Trophoblast cell (in vitro differentiated cells and primary cell): Measurements from ENCODE around the gene DIS3L2.

ENCODE experiments used
- DNase-seq, 2 donors: peaks; one replicate each; pipeline ENCODE4 v3.0.0-alpha.2; 2016
- H2AFZ ChIP-seq: 2 replicates; pipeline ENCODE4 v1.6.1; 2013; ENCODE audit warnings: low read length, moderate library complexity, mild to moderate bottlenecking; ENCODE audit not compliant: insufficient read depth, poor library complexity
- H2AK5ac ChIP-seq: 2 replicates; pipeline ENCODE4 v1.6.1; 2013; ENCODE audit warnings: mild to moderate bottlenecking, low read length
- H2BK120ac ChIP-seq: 2 replicates; pipeline ENCODE4 v1.6.1; 2013; ENCODE audit warnings: low read length, mild to moderate bottlenecking, moderate library complexity; ENCODE audit not compliant: insufficient read depth, poor library complexity
- H2BK12ac ChIP-seq: 2 replicates; pipeline ENCODE4 v1.6.1; 2013; ENCODE audit warnings: mild to moderate bottlenecking, low read length, moderate library complexity
- H2BK5ac ChIP-seq: 2 replicates; pipeline ENCODE4 v1.6.1; 2013; ENCODE audit warnings: low read length, low read depth, moderate library complexity, mild to moderate bottlenecking; ENCODE audit not compliant: poor library complexity
- H3K14ac ChIP-seq: 2 replicates; pipeline ENCODE4 v1.6.1; 2013; ENCODE audit warnings: mild to moderate bottlenecking, low read length
- H3K18ac ChIP-seq: 2 replicates; pipeline ENCODE4 v1.6.1; 2013; ENCODE audit warnings: mild to moderate bottlenecking, low read length
- H3K23ac ChIP-seq: 2 replicates; pipeline ENCODE4 v1.6.1; 2013; ENCODE audit warnings: low read length
- H3K27ac ChIP-seq: 2 replicates; pipeline ENCODE4 v1.5.1; 2013; ENCODE audit warnings: low read depth, mild to moderate bottlenecking, inconsistent platforms, low read length, moderate library complexity
- H3K27me3 ChIP-seq: 2 replicates; pipeline ENCODE4 v1.6.1; 2013; ENCODE audit warnings: inconsistent platforms, mild to moderate bottlenecking, low read length, moderate library complexity; ENCODE audit not compliant: insufficient read depth
- H3K36me3 ChIP-seq, 2 experiments: 1 replicate in 1 of 2; 2 replicates in 1 of 2; pipeline ENCODE4 v1.6.1; 2013; ENCODE audit warnings: low read length in 2 of 2, mild to moderate bottlenecking in 2 of 2, moderate library complexity in 1 of 2; ENCODE audit not compliant: insufficient read depth in 2 of 2, control insufficient read depth in 1 of 2
- H3K4ac ChIP-seq: 2 replicates; pipeline ENCODE4 v1.6.1; 2013; ENCODE audit warnings: low read depth, mild to moderate bottlenecking, low read length, moderate library complexity
- H3K4me1 ChIP-seq, 2 experiments: 1 replicate in 1 of 2; 2 replicates in 1 of 2; pipeline ENCODE4 v1.6.1; 2013; ENCODE audit warnings: low read length in 2 of 2, mild to moderate bottlenecking in 2 of 2, moderate library complexity in 1 of 2; ENCODE audit not compliant: insufficient read depth in 2 of 2, control insufficient read depth in 1 of 2
- H3K4me2 ChIP-seq: 2 replicates; pipeline ENCODE4 v1.6.1; 2013; ENCODE audit warnings: inconsistent platforms, mild to moderate bottlenecking, low read length, moderate library complexity
- H3K4me3 ChIP-seq: 2 replicates; pipeline ENCODE4 v1.5.1; 2013; ENCODE audit warnings: mild to moderate bottlenecking, low read depth, low read length, inconsistent platforms
- H3K79me1 ChIP-seq: one replicate; pipeline ENCODE4 v1.6.1; 2013; ENCODE audit warnings: low read length
- H3K79me2 ChIP-seq: 2 replicates; pipeline ENCODE4 v1.6.1; 2013; ENCODE audit warnings: low read length, mild to moderate bottlenecking; ENCODE audit not compliant: control insufficient read depth, insufficient read depth, poor library complexity
- H3K9ac ChIP-seq: 2 replicates; pipeline ENCODE4 v1.6.1; 2013; ENCODE audit warnings: mild to moderate bottlenecking, low read length
- H3K9me3 ChIP-seq: 2 replicates; pipeline ENCODE4 v1.6.1; 2013; ENCODE audit warnings: low read depth, mild to moderate bottlenecking, control low read depth, inconsistent platforms, low read length; ENCODE audit not compliant: insufficient read depth
- H4K12ac ChIP-seq: 2 replicates; pipeline ENCODE4 v1.6.1; 2013; ENCODE audit warnings: low read depth, mild to moderate bottlenecking, low read length, moderate library complexity
- H4K8ac ChIP-seq: 2 replicates; pipeline ENCODE4 v1.6.1; 2013; ENCODE audit warnings: low read depth, mild to moderate bottlenecking, low read length, moderate library complexity
- H4K91ac ChIP-seq: one replicate; pipeline ENCODE4 v1.6.1; 2013; ENCODE audit warnings: low read depth, mild to moderate bottlenecking, low read length, moderate library complexity
- WGBS: extraction: QIAGEN DNeasy Blood & Tissue Kit; methylation state at CpG from one replicate; pipeline ENCODE4 v1.1.7; 2013; ENCODE audit warnings: missing lambda C conversion rate; ENCODE audit not compliant: insufficient read length, insufficient coverage; ENCODE audit errors: extremely low coverage; 5-methylcytosine and 5-hydroxymethylcytosine counted together

The DIS3L2 gene

DNA sequence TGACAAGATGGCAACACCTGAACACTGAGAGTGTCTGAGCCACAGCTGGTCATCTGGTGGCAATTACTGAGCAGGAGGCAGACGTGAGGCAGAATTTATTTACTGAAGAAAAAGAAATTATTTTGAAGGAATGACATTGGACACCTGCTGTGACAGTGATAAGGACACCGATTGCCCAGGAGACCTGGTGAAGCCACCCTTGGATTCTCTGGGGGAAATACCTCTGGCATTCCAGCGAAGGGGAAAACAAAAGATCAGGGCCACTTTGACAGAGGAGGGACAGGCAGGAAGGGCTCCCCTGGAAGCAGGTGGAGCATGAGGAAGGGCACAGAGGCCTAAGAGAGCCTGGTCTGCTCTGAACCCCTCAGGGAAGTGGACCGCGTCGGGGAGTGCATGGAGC is 331.7 kb downstream of the DIS3L2 start:
- Histone ChIP-seq H3K23ac (no peak overlapping the region), H3K9ac (no peak overlapping the region), H4K91ac (no peak overlapping the region), H4K8ac (no peak overlapping the region), H3K18ac (no peak overlapping the region), H2BK12ac (no peak overlapping the region), H3K9me3 (no peaks in the 10 kb centered on the region), H3K4me2 (no peak overlapping the region), H2AK5ac (no peak overlapping the region), H2BK120ac (no peak overlapping the region), H3K79me2 (no peaks in the 10 kb centered on the region), H2BK5ac (no peak overlapping the region), H3K4me3 (no peak overlapping the region), H3K4me1 (peaks cover 0 to 4% of the 10 kb centered on the region in 2 experiments), H4K12ac (no peak overlapping the region), H3K36me3 (no peaks in the 10 kb centered on the region), H2AFZ (no peak overlapping the region), H3K27me3 (no peaks in the 10 kb centered on the region), H3K4ac (no peak overlapping the region), H3K79me1 (no peaks in the 10 kb centered on the region), H3K14ac (no peak overlapping the region), H3K27ac (no peak overlapping the region)
- no CpG with 5 or more reads among the region's 6 CpGs for WGBS
- DNase-seq = no peak

DNA sequence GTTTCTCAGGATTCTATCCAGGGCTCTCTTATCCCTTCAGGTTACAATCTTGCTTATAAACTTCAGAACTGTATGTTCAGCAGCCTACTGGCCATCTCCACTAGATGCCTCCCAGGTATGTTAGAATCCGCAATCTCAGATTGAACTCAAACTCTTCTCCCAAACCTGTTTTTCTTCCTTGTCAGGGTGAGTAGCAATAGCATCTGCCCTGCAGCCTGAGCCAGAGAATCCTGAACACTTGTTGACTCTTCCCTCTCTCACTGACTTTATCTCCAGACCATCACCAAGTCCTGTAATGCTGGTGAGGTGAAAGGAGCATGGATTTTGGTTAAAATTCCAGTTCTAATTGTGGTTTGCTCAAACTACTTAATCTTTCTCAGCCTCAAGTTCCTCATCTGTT is 334.5 kb downstream of the DIS3L2 start:
- Histone ChIP-seq H3K23ac (no peak overlapping the region), H4K91ac (no peak overlapping the region), H3K4me3 (no peak overlapping the region), H3K4me1 (no peaks in the 10 kb centered on the region), H3K79me2 (no peaks in the 10 kb centered on the region), H2BK5ac (no peak overlapping the region), H3K4me2 (no peak overlapping the region), H2AK5ac (no peak overlapping the region), H2AFZ (no peak overlapping the region), H4K12ac (no peak overlapping the region), H3K4ac (no peak overlapping the region), H3K9me3 (no peaks in the 10 kb centered on the region), H3K27ac (no peak overlapping the region), H3K27me3 (no peaks in the 10 kb centered on the region), H4K8ac (no peak overlapping the region), H2BK12ac (no peak overlapping the region), H2BK120ac (no peak overlapping the region), H3K18ac (no peak overlapping the region), H3K79me1 (no peaks in the 10 kb centered on the region), H3K14ac (no peak overlapping the region), H3K36me3 (peaks cover 0 to 2% of the 10 kb centered on the region in 2 experiments), H3K9ac (no peak overlapping the region)
- no CpG with 5 or more reads among the region's 1 CpG for WGBS
- peak; percentile 71 to 83 for DNase-seq

DNA sequence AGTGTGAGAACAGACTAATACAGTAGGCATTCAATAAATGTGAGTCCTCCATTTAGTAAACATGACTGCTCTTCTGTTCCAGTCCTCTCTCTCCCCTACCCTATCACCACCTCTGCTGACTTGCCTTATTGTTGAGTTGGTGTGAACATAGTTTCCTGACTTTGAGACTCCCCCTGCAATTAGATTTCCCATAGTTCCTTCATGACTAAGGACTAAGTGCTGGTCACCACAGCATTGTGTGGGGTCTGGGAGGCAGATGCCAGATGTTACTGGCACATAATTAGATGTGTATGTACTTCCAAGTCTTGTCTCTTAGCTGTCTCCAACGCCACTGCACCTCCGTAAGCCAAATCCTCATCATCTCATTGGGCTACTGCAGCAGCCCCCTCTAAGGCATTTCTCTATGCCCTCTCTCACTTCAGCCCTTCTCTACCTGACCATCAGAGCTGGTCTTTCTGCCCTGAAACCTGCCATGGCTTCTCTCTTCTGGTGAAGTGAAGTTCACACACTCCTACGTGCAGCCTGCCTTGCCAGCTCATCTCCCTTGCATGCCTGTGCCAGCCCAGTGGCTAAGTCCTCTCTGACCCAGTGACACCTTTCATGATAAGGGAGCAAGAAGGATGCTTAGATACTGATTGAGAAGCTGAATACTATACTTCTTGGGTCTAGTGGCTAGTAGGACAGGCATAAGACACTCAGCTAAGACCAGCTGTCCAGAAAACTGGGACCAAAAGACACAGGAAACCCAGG is 335.4 kb downstream of the DIS3L2 start:
- Histone ChIP-seq H3K79me1 (no peaks in the 10 kb centered on the region), H4K91ac (no peak overlapping the region), H3K14ac (no peak overlapping the region), H2BK120ac (no peak overlapping the region), H2AK5ac (no peak overlapping the region), H4K12ac (no peak overlapping the region), H3K27ac (no peak overlapping the region), H3K9ac (no peak overlapping the region), H2BK5ac (no peak overlapping the region), H3K4me2 (no peak overlapping the region), H3K27me3 (no peaks in the 10 kb centered on the region), H3K18ac (no peak overlapping the region), H3K23ac (no peak overlapping the region), H2BK12ac (no peak overlapping the region), H3K36me3 (peaks cover 0 to 2% of the 10 kb centered on the region in 2 experiments), H3K4me3 (no peak overlapping the region), H4K8ac (no peak overlapping the region), H3K9me3 (no peaks in the 10 kb centered on the region), H3K79me2 (no peaks in the 10 kb centered on the region), H2AFZ (no peak overlapping the region), H3K4me1 (no peaks in the 10 kb centered on the region), H3K4ac (no peak overlapping the region)
- no CpG with 5 or more reads among the region's 3 CpGs for WGBS
- DNase-seq = peak; percentile 17 to 40

DNA sequence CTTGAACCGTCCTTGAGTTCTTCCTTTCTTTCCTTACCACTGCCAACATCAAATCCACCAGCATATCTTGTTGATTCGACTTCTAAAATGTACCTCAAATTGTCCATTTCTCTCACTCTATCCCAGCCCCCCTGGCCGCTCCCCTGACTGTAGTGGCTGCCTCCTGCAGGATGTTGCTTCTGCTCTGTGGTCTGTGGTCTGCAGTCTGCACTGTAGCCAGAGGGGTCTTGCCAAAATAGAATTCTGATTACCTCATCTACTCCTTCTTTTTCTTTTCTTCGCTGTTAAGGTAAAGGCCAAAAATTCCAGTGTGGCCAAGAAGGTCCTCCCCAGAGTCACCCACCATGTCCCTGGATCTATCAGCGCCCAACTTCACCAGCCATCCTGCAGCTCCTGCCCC is 337.6 kb downstream of the DIS3L2 start:
- Histone ChIP-seq H3K9me3 (no peaks in the 10 kb centered on the region), H3K18ac (no peak overlapping the region), H3K23ac (no peak overlapping the region), H4K91ac (no peak overlapping the region), H3K14ac (no peak overlapping the region), H3K36me3 (peaks cover 0 to 2% of the 10 kb centered on the region in 2 experiments), H2BK120ac (no peak overlapping the region), H3K27me3 (no peaks in the 10 kb centered on the region), H2BK5ac (no peak overlapping the region), H2AK5ac (no peak overlapping the region), H3K4me2 (no peak overlapping the region), H3K9ac (no peak overlapping the region), H4K12ac (no peak overlapping the region), H3K4me3 (no peak overlapping the region), H3K27ac (no peak overlapping the region), H2AFZ (no peak overlapping the region), H4K8ac (no peak overlapping the region), H3K79me1 (no peaks in the 10 kb centered on the region), H3K4ac (no peak overlapping the region), H3K79me2 (no peaks in the 10 kb centered on the region), H2BK12ac (no peak overlapping the region), H3K4me1 (no peaks in the 10 kb centered on the region)
- no CpG with 5 or more reads among the region's 5 CpGs for WGBS
- DNase-seq = no peak
